Measurements from ENCODE around the gene DUSP8. TPM values are rescaled to one million over a fixed set of nuclear protein-coding genes. Genes with fewer than 3 reads are reported as not detected.

The DUSP8 gene
- total and polyA plus RNA-seq, 8 donors, result 0.80 to 21.8 (median 1.7) TPM

DNA sequence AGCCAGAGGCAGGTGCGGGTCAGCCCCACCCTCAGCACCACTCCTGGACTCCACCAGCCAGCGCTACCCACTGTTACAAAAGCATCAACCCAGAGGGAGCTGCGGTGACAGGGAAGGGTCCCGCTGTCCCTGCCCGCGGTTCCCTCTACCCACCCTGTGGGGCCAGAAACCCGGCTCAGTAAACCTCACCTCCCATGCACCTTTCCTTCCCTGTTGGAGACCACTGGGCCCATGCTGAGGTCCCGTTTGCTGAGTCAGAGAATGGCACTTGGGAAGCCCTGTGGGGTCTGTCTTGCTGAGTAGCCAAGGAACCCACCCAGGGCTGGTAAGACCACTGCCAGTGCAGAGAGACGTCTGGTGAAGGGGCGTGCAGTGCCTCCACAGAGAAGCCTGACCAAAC lies 43.4 kb downstream of the DUSP8 start:
- intact Hi-C loops (cut with DNase I), result no loop called here
- no peak overlapping the region for H3K4me3 ChIP-seq
- ATAC-seq (no peak), DNase-seq (peak in 1 of 4 donors; percentile 49)
- peaks cover 0 to 12% of the 10 kb centered on the region in 2 donors for H3K36me3 ChIP-seq
- TF ChIP-seq, protein P1, sequence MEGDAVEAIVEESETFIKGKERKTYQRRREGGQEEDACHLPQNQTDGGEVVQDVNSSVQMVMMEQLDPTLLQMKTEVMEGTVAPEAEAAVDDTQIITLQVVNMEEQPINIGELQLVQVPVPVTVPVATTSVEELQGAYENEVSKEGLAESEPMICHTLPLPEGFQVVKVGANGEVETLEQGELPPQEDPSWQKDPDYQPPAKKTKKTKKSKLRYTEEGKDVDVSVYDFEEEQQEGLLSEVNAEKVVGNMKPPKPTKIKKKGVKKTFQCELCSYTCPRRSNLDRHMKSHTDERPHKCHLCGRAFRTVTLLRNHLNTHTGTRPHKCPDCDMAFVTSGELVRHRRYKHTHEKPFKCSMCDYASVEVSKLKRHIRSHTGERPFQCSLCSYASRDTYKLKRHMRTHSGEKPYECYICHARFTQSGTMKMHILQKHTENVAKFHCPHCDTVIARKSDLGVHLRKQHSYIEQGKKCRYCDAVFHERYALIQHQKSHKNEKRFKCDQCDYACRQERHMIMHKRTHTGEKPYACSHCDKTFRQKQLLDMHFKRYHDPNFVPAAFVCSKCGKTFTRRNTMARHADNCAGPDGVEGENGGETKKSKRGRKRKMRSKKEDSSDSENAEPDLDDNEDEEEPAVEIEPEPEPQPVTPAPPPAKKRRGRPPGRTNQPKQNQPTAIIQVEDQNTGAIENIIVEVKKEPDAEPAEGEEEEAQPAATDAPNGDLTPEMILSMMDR (IDR thresholded peaks at IDR 0.05), result no peak
- no peaks in the 10 kb centered on the region for H3K27me3 ChIP-seq
- no peaks in the 10 kb centered on the region for H3K9me3 ChIP-seq
- no peak overlapping the region for H3K27ac ChIP-seq
- peaks cover 0 to 36% of the 10 kb centered on the region in 2 donors for H3K4me1 ChIP-seq

DNA sequence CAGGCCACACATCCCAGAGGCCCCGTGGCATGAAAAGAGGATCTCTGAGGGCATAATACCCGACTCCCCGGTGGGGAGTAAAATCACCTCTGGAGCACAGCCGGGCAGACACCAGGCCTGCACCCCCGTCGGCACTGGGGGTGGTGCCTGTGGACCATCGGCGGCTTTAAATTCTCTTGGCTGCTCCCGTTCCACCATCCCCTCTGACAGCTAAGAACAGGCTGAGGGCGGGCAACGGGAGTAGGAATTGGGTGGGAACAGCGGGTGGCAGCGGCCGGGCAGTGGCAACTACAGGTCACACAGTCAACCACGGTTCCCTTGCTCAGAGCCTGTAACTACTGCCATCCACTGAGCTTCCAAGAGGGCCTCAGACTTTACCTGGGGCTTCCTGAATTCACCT lies 45.3 kb downstream of the DUSP8 start:
- no peak for ATAC-seq
- no peak overlapping the region for H3K4me3 ChIP-seq
- H3K4me1 ChIP-seq, result peaks cover 0 to 27% of the 10 kb centered on the region in 2 donors
- H3K9me3 ChIP-seq, result no peaks in the 10 kb centered on the region
- TF ChIP-seq, protein P1 (IDR thresholded peaks at IDR 0.05), result no peak
- intact Hi-C loops (cut with DNase I), result no loop called here
- DNase-seq, result peak in 1 of 4 donors; percentile 43
- no peaks in the 10 kb centered on the region for H3K36me3 ChIP-seq
- H3K27ac ChIP-seq, result no peak overlapping the region
- H3K27me3 ChIP-seq, result no peaks in the 10 kb centered on the region

DNA sequence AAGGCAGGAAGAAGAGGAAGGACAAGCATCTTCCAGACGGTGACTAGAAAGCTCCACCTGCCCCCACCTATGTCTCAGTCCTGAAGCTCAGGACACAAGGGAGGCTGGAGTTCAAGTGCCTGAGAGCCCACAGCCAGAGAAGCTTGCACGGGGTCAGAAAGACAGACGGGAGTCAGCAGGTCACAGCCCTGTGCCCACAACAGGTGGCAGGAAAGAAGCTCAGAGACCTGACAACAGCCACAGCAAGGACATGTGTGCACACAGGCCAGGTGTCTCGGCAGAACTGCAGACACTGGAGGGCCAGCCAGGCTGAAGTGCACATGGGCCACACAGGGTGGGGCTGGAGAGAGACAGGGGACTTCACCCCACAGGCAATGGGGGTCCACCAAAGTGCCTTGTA lies 48.3 kb downstream of the DUSP8 start:
- Histone ChIP-seq H3K4me1 (peaks cover 0 to 9% of the 10 kb centered on the region in 2 donors), H3K4me3 (no peak overlapping the region), H3K27me3 (no peaks in the 10 kb centered on the region), H3K9me3 (no peaks in the 10 kb centered on the region), H3K27ac (no peak overlapping the region), H3K36me3 (no peaks in the 10 kb centered on the region)
- no peak for ATAC-seq
- intact Hi-C loops (cut with DNase I), result no loop called here
- TF ChIP-seq, protein P1 (IDR thresholded peaks at IDR 0.05), result no peak
- DNase-seq, result no peak

DNA sequence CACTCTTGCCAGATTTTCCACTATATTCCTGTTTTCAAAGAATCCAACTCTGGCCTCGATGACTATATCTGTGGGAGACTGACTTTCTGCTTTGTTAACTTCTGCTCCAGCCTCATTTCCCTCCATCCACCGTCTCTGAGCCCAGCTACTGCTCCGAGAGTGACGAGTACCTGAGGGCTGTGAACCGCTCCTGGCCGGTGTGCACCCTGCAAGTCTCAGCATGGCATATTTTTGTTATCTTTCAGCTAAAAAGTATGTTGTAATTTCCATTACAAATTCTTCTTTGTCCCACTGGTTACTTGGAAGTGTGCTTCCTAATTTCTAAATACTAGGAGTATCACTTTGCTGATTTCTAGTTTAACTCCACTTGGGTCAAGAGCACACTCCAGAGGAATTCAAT lies 49.0 kb downstream of the DUSP8 start:
- Histone ChIP-seq H3K9me3 (no peaks in the 10 kb centered on the region), H3K4me3 (no peak overlapping the region), H3K27ac (no peak overlapping the region), H3K36me3 (no peaks in the 10 kb centered on the region), H3K27me3 (no peaks in the 10 kb centered on the region), H3K4me1 (peaks cover 0 to 9% of the 10 kb centered on the region in 2 donors)
- DNase-seq, result no peak
- peak; percentile 27 for ATAC-seq
- intact Hi-C loops (cut with DNase I), result no loop called here
- TF ChIP-seq, protein P1 (IDR thresholded peaks at IDR 0.05), result no peak

DNA sequence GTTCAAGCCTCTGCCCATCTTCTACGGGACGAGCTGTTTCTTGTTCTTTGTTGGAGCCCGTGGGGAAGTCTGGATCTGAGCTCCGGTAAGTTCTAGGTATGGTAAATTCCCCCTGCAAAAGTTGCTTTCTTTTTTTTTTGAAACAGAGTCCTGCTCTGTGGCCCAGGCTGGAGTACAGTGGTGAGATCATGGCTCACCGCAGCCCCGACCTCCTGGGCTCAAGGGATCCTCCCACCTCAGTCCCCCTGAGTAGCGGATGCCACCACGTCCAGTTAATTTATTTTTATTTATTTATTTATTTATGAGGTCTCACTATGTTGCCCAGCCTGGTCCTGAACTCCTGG lies 50.0 kb downstream of the DUSP8 start:
- no peak for DNase-seq
- Histone ChIP-seq H3K27me3 (no peaks in the 10 kb centered on the region), H3K4me3 (no peak overlapping the region), H3K9me3 (no peaks in the 10 kb centered on the region), H3K4me1 (peaks cover 0 to 9% of the 10 kb centered on the region in 2 donors), H3K36me3 (no peaks in the 10 kb centered on the region), H3K27ac (no peak overlapping the region)
- TF ChIP-seq, protein P1 (IDR thresholded peaks at IDR 0.05), result no peak
- intact Hi-C loops (cut with DNase I), result no loop called here
- ATAC-seq, result no peak
